T-cell (primary cell): ENCODE data around the gene ARSG. TPM values are rescaled to one million over a fixed set of nuclear protein-coding genes. Genes with fewer than 3 reads are reported as not detected.

Experiments used
- ATAC-seq, 4 experiments: fragments of 200-7000 bp in 3 of 4; fragments of 150-1000 bp in 1 of 4; cut with Tn5 transposase; replicated peaks in 1 of 4; 1 replicate in 3 of 4; 2 replicates in 1 of 4; pipeline ENCODE4 v1.10.0; 2021; ENCODE audit warnings: moderate library complexity in 3 of 4, mild to moderate bottlenecking in 2 of 4, moderate number of reproducible peaks in 1 of 4
- CTCF ChIA-PET, 2 donors: fragments of 300-600 bp; sonication (Branson Sonifier 250); formaldehyde crosslinking; loops; one replicate each; lab custom pipeline; 2022; ENCODE audit warnings: antibody characterized with exemption in 2 of 2; lab: Charles Lee
- POLR2A ChIA-PET, 2 donors: fragments of 300-600 bp; sonication (Branson Sonifier 250); formaldehyde crosslinking; loops; one replicate each; lab custom pipeline; 2022; ENCODE audit warnings: antibody characterized with exemption in 2 of 2; lab: Charles Lee
- DNase-seq, 35 experiments: peaks; one replicate each; pipeline versions ENCODE4 v3.0.0 to v3.0.0-alpha.2; 2013 to 2023
- H3K27ac ChIP-seq: one replicate; pipeline ENCODE4 v1.5.1; 2013; ENCODE audit warnings: low read length
- H3K27me3 ChIP-seq, 2 experiments: replicated peaks in 1 of 2; 1 replicate in 1 of 2; 2 replicates in 1 of 2; pipeline versions ENCODE4 v1.6.1 to v1.7.0; 2013; ENCODE audit warnings: low read length in 1 of 2, mixed read lengths in 1 of 2; ENCODE audit not compliant: control insufficient read depth in 2 of 2, insufficient read depth in 2 of 2; ENCODE audit errors: extremely low read depth in 1 of 2
- H3K36me3 ChIP-seq, 2 donors: 1 replicate in 1 of 2; 2 replicates in 1 of 2; pipeline versions ENCODE4 v1.6.1 to v1.7.0; 2013; ENCODE audit warnings: low read length in 1 of 2; ENCODE audit not compliant: control insufficient read depth in 2 of 2, insufficient read depth in 1 of 2; ENCODE audit errors: extremely low read depth in 1 of 2
- H3K4me1 ChIP-seq, 2 experiments: 1 replicate in 1 of 2; 2 replicates in 1 of 2; pipeline versions ENCODE4 v1.6.1 to v1.7.0; 2013; ENCODE audit warnings: low read length in 2 of 2, mixed read lengths in 1 of 2; ENCODE audit not compliant: insufficient read depth in 2 of 2, control insufficient read depth in 1 of 2; ENCODE audit errors: extremely low read depth in 1 of 2
- H3K4me3 ChIP-seq, 2 donors: 1 replicate in 1 of 2; 2 replicates in 1 of 2; pipeline versions ENCODE4 v1.5.1 to v1.7.0; 2013; ENCODE audit warnings: mild to moderate bottlenecking in 2 of 2, low read length in 1 of 2, moderate library complexity in 1 of 2; ENCODE audit not compliant: control insufficient read depth in 1 of 2; ENCODE audit errors: extremely low read depth in 1 of 2
- H3K9me3 ChIP-seq: 2 replicates; pipeline ENCODE4 v1.7.0; 2013
- H3K27ac Mint-ChIP-seq, 2 donors: one replicate each; pipeline ENCODE4 v1.8.0; 2020 to 2021; ENCODE audit warnings: mild to moderate bottlenecking in 2 of 2, mixed read lengths in 2 of 2
- H3K27me3 Mint-ChIP-seq, 2 donors: one replicate each; pipeline ENCODE4 v1.8.0; 2021 to 2022; ENCODE audit warnings: mixed read lengths in 2 of 2
- H3K36me3 Mint-ChIP-seq: one replicate; pipeline ENCODE4 v1.8.0; 2021; ENCODE audit warnings: mixed read lengths
- H3K4me1 Mint-ChIP-seq, 3 donors: one replicate each; pipeline ENCODE4 v1.8.0; 2020 to 2022; ENCODE audit warnings: mixed read lengths in 3 of 3, mild to moderate bottlenecking in 1 of 3
- H3K4me3 Mint-ChIP-seq, 3 donors: one replicate each; pipeline ENCODE4 v1.8.0; 2020 to 2022; ENCODE audit warnings: mild to moderate bottlenecking in 3 of 3, mixed read lengths in 3 of 3, moderate library complexity in 3 of 3
- H3K9me3 Mint-ChIP-seq, 3 donors: one replicate each; pipeline ENCODE4 v1.8.0; 2020 to 2022; ENCODE audit warnings: mixed read lengths in 3 of 3
- WGBS: methylation state at CpG from one replicate; pipeline ENCODE4 v1.1.5; 2013; ENCODE audit warnings: missing lambda C conversion rate; ENCODE audit not compliant: insufficient coverage; 5-methylcytosine and 5-hydroxymethylcytosine counted together
- total RNA-seq, 35 experiments: library from RNA in 6 of 35; stranded (reverse) in 6 of 35; fragments of 120-200 nt in 1 of 35; gene quantifications; one replicate each; pipeline versions ENCODE4 v1.2.1 to v1.2.4 and lab custom pipeline; 2013 to 2026

ARSG gene
- total RNA-seq, 5 donors from 2014 or later (not counting 1 experiment from before 2014, with no cell fraction given), result 14.5 to 22.9 (median 17.8) TPM

- ChIA-PET CTCF (interaction anchor here in 1 of 2 donors (0.6 kb wide), 1 partner anchor 43 kb away, joined by 3 read pairs; no protein-coding TSS in a partner anchor), POLR2A (interaction anchor here in 1 of 2 donors (0.7 kb wide), 1 partner anchor 207 kb away, joined by 4 read pairs; no protein-coding TSS in a partner anchor)
- H3K4me1 ChIP-seq, result peaks cover 0 to 10% of the 10 kb centered on the region in 2 experiments
- Mint-ChIP-seq H3K27me3 (no peaks in the 10 kb centered on the region), H3K27ac (no peak overlapping the region), H3K9me3 (peaks cover 4 to 12% (median 10%) of the 10 kb centered on the region in 3 donors), H3K4me3 (no peak overlapping the region), H3K4me1 (peaks cover 27 to 32% (median 32%) of the 10 kb centered on the region in 3 donors), H3K36me3 (peaks cover 37% of the 10 kb centered on the region)
- DNase-seq (no peak), ATAC-seq (no peak)
- H3K36me3 ChIP-seq, result peaks cover 0 to 12% of the 10 kb centered on the region in 2 donors
- H3K27me3 ChIP-seq, result no peaks in the 10 kb centered on the region
- H3K27ac ChIP-seq, result no peak overlapping the region
- H3K9me3 ChIP-seq, result peaks cover 2% of the 10 kb centered on the region
- no peak overlapping the region for H3K4me3 ChIP-seq
- no CpG with 5 or more reads among the region's 3 CpGs for WGBS
These were observed 126.0 kb downstream of the ARSG start for GRCh38 chr17:68417317-68417716.

- no peak overlapping the region for H3K27ac ChIP-seq
- peaks cover 45% of the 10 kb centered on the region for H3K36me3 Mint-ChIP-seq
- H3K27me3 ChIP-seq, result no peaks in the 10 kb centered on the region
- no peaks in the 10 kb centered on the region for H3K27me3 Mint-ChIP-seq
- peaks cover 0 to 19% of the 10 kb centered on the region in 2 donors for H3K36me3 ChIP-seq
- H3K27ac Mint-ChIP-seq, result no peak overlapping the region
- H3K4me3 ChIP-seq, result no peak overlapping the region
- H3K4me1 ChIP-seq, result peaks cover 0 to 10% of the 10 kb centered on the region in 2 experiments
- ATAC-seq, result no peak
- 92% methylated on average over 2 of the region's 4 CpGs for WGBS
- H3K4me3 Mint-ChIP-seq, result no peak overlapping the region
- peaks cover 28 to 31% (median 31%) of the 10 kb centered on the region in 3 donors for H3K4me1 Mint-ChIP-seq
- H3K9me3 ChIP-seq, result peaks cover 2% of the 10 kb centered on the region
- ChIA-PET CTCF (interaction anchor here (0.7 to 0.9 kb wide), 2 partner anchors 66 to 129 kb away, joined by 3 to 5 read pairs; no protein-coding TSS in a partner anchor), POLR2A (no interaction called here)
- no peak for DNase-seq
- peaks cover 4 to 12% (median 10%) of the 10 kb centered on the region in 3 donors for H3K9me3 Mint-ChIP-seq
These were observed 127.6 kb downstream of the ARSG start for GRCh38 chr17:68418876-68419275.

GRCh38 chr17:68420065-68420464 is 128.8 kb downstream of the ARSG start:
- Mint-ChIP-seq H3K36me3 (peaks cover 45% of the 10 kb centered on the region), H3K27me3 (no peaks in the 10 kb centered on the region), H3K9me3 (peaks cover 4 to 12% (median 10%) of the 10 kb centered on the region in 3 donors), H3K4me1 (peaks cover 16 to 19% (median 19%) of the 10 kb centered on the region in 3 donors), H3K27ac (no peak overlapping the region), H3K4me3 (no peak overlapping the region)
- CTCF ChIA-PET, result no interaction called here
- WGBS, result 98% methylated on average over 11 of the region's 14 CpGs
- Histone ChIP-seq H3K36me3 (peaks cover 0 to 26% of the 10 kb centered on the region in 2 donors), H3K27ac (no peak overlapping the region), H3K4me1 (peaks cover 0 to 3% of the 10 kb centered on the region in 2 experiments), H3K9me3 (peaks cover 2% of the 10 kb centered on the region), H3K27me3 (no peaks in the 10 kb centered on the region), H3K4me3 (no peak overlapping the region)
- ATAC-seq, result no peak
- POLR2A ChIA-PET, result interaction anchor here in 1 of 2 donors (0.6 kb wide), 1 partner anchor 13 kb away, joined by 3 read pairs; no protein-coding TSS in a partner anchor
- no peak for DNase-seq

GRCh38 chr17:68421486-68421885 is 130.2 kb downstream of the ARSG start:
- ChIA-PET POLR2A (no interaction called here), CTCF (no interaction called here)
- H3K4me1 Mint-ChIP-seq, result peaks cover 5 to 6% (median 6%) of the 10 kb centered on the region in 3 donors
- H3K4me3 Mint-ChIP-seq, result no peak overlapping the region
- peaks cover 42% of the 10 kb centered on the region for H3K36me3 Mint-ChIP-seq
- Histone ChIP-seq H3K27me3 (no peaks in the 10 kb centered on the region), H3K9me3 (no peaks in the 10 kb centered on the region), H3K4me3 (no peak overlapping the region), H3K27ac (no peak overlapping the region), H3K4me1 (no peaks in the 10 kb centered on the region), H3K36me3 (peaks cover 4 to 33% of the 10 kb centered on the region in 2 donors)
- ATAC-seq, result no peak
- no peak overlapping the region for H3K27ac Mint-ChIP-seq
- H3K9me3 Mint-ChIP-seq, result peaks cover 0 to 4% (median 4%) of the 10 kb centered on the region in 3 donors
- no peak for DNase-seq
- no CpG with 5 or more reads among the region's 9 CpGs for WGBS
- no peaks in the 10 kb centered on the region for H3K27me3 Mint-ChIP-seq

GRCh38 chr17:68422821-68423220 is 131.5 kb downstream of the ARSG start:
- Histone ChIP-seq H3K4me3 (no peak overlapping the region), H3K4me1 (no peaks in the 10 kb centered on the region), H3K36me3 (peaks cover 4 to 41% of the 10 kb centered on the region in 2 donors), H3K9me3 (no peaks in the 10 kb centered on the region), H3K27me3 (no peaks in the 10 kb centered on the region), H3K27ac (no peak overlapping the region)
- Mint-ChIP-seq H3K9me3 (no peaks in the 10 kb centered on the region), H3K36me3 (peaks cover 38% of the 10 kb centered on the region), H3K4me1 (peaks cover 0 to 2% (median 1%) of the 10 kb centered on the region in 3 donors), H3K27ac (no peak overlapping the region), H3K27me3 (no peaks in the 10 kb centered on the region), H3K4me3 (no peak overlapping the region)
- POLR2A ChIA-PET, result interaction anchor here in 1 of 2 donors (0.5 kb wide), 1 partner anchor 63 kb away, joined by 3 read pairs; no protein-coding TSS in a partner anchor
- 91% methylated on average over 7 of the region's 8 CpGs for WGBS
- ATAC-seq (no peak), DNase-seq (no peak)
- CTCF ChIA-PET, result interaction anchor here in 1 of 2 donors (0.7 kb wide), 1 partner anchor 15 kb away, joined by 3 read pairs; no protein-coding TSS in a partner anchor

GRCh38 chr17:68423251-68423650 is 132.0 kb downstream of the ARSG start:
- ChIA-PET POLR2A (interaction anchor here in 1 of 2 donors (0.5 kb wide), 1 partner anchor 63 kb away, joined by 3 read pairs; no protein-coding TSS in a partner anchor), CTCF (interaction anchor here in 1 of 2 donors (0.7 kb wide), 1 partner anchor 16 kb away, joined by 3 read pairs; no protein-coding TSS in a partner anchor)
- H3K36me3 Mint-ChIP-seq, result peaks cover 35% of the 10 kb centered on the region
- no peaks in the 10 kb centered on the region for H3K27me3 Mint-ChIP-seq
- Histone ChIP-seq H3K9me3 (no peaks in the 10 kb centered on the region), H3K27ac (no peak overlapping the region), H3K4me1 (no peaks in the 10 kb centered on the region), H3K36me3 (peaks cover 4 to 41% of the 10 kb centered on the region in 2 donors), H3K4me3 (no peak overlapping the region), H3K27me3 (no peaks in the 10 kb centered on the region)
- ATAC-seq (no peak), DNase-seq (no peak)
- no peaks in the 10 kb centered on the region for H3K9me3 Mint-ChIP-seq
- H3K4me3 Mint-ChIP-seq, result no peak overlapping the region
- no peak overlapping the region for H3K27ac Mint-ChIP-seq
- WGBS, result 94% methylated on average over 2 of the region's 3 CpGs
- H3K4me1 Mint-ChIP-seq, result peaks cover 0 to 2% (median 0%) of the 10 kb centered on the region in 3 donors
